ES-I3 (cell line): ENCODE measurements around the gene NFIB.

Experiments
- H3K36me3 ChIP-seq: 2 replicates; pipeline ENCODE4 v1.6.1; 2013; ENCODE audit warnings: mild to moderate bottlenecking, low read length, control low read depth, moderate library complexity; ENCODE audit not compliant: insufficient read depth
- H3K4me1 ChIP-seq: 2 replicates; pipeline ENCODE4 v1.6.1; 2013; ENCODE audit warnings: mild to moderate bottlenecking, control low read depth, low read length; ENCODE audit not compliant: insufficient read depth
- H3K9ac ChIP-seq: 2 replicates; pipeline ENCODE4 v1.6.1; 2013; ENCODE audit warnings: low read depth, mild to moderate bottlenecking, low read length, moderate library complexity
- H3K9me3 ChIP-seq: 2 replicates; pipeline ENCODE4 v1.6.1; 2013; ENCODE audit warnings: mild to moderate bottlenecking, low read length, moderate library complexity; ENCODE audit not compliant: control insufficient read depth, insufficient read depth

NFIB gene

DNA sequence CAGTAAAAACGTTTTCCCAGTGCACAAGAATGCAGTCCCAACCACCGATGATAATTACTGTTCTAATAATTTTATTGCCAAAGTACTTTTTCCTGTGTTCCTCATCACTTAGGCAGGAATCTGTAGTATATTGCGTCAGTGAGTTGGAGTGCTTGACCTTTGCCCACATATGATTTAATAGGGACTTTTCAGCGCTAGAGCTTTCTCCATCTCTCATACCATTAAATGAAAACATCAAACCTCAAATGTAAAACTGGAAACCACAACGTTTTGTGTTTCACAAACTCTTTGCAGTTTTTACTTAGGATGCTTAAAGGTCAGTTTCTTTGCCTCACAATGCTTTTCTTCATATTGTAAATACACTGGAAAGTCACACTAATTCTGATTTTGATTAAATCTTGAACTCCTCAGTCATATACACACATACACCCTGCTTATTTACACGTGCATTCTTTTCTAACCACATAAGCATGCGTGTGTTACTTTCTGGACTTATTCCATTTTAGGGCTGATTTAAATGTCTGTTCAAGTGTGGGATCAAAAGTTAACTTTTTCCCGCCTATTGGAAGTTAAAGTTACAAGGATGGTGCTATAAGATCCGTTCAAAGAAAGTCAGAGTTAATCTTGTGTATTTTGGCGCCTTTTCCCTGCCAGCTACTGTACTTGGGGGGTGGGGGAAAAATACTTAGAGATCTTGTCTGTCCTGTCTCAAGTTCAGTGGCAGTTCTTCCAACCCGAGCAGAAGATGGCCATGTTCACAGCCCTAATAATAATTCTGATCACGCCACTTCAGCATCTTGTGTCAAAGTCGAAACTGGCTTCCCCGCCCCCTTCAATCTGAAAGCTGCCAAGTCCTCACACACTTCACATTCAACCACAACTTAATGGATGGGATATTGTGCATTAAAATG lies 6.6 kb upstream of the NFIB start:
- H3K9ac ChIP-seq, result peak overlapping the region; percentile 73

DNA sequence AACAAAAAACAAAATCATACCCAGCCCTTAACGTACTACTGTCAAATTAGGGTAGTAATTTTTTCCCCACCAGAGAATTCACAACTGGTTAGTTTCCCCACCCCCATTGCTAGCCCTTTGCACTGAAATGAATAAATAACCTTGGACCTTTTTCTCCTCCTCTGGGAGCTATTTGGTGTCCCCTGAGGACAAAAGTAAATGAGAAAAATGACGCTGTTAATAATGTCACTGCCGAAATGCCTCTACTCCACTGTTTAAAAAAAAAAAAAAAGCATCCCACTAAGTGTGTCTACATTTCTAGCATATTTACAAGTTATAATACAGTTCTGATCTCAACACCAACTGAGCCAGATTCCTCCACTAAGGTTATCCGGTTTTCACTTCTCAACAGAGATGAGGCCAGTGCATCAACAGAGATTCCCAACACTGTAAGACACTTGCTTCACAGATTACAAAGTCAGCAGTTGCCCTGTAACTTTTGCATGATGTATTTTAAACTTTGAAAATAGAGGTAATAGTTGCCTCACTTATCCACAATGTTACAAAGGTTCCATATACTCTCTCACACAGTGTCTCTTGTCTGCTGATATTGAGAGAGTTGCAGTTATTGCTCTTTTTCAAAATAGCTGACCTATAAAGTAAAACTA lies 5.1 kb upstream of the NFIB start:
- H3K4me1 ChIP-seq, result peaks cover 36% of the 10 kb centered on the region
- H3K9me3 ChIP-seq, result no peaks in the 10 kb centered on the region
- no peaks in the 10 kb centered on the region for H3K36me3 ChIP-seq
- H3K9ac ChIP-seq, result no peak overlapping the region

More for the DNA sequence above, 6.6 kb upstream of the NFIB start:
- Histone ChIP-seq H3K36me3 (no peaks in the 10 kb centered on the region), H3K9me3 (no peaks in the 10 kb centered on the region), H3K4me1 (peaks cover 36% of the 10 kb centered on the region)

DNA sequence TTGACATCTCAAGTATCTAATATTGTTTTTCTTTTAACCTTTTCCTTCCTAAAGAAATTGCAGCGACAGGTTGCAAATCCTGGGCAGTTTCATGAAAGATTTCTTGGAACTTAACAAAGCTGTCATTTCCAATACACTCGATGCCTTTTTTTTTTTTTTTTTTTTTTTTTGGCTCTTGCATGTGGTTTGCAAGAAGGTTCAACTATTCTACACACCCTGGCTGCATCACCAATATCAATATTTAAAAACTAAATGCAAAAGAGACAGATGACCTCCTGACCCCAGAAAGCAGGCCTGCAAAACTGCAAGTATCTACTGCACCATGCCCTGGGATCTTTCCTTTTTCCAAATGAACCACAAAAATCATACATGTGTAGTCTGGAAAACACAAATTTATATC lies 4.4 kb upstream of the NFIB start:
- peaks cover 36% of the 10 kb centered on the region for H3K4me1 ChIP-seq
- H3K9ac ChIP-seq, result no peak overlapping the region
- H3K9me3 ChIP-seq, result no peaks in the 10 kb centered on the region
- no peaks in the 10 kb centered on the region for H3K36me3 ChIP-seq

DNA sequence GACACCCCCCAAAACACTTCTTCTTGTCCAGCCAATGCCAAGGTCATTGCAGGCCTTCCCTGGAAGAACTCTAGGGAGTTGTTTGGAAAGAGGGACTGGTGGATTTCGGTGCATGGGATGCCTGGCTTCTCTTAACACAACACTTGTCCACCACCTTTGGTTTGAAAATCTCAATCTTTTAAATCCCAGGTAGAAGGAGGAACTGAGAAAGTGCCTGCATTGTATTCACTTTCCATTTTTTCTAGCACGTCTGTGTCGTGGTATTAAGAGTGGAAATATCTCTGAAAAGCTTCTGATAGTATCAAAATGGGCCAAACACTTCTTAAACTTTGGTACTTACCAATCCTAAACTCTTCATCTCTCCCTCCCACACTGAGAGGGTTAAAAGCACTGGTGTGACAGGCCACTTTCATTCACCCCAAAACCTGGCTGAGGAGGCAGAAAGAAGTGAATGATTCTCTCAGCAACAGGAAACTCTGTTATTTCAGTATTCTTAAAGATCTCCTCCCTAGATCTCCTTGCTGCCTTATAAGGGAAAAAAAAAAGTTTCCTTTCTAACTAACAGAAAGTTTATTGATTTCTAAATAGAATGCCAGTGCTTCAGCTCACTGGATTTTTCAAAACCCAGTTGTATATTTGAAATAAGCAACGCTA lies 3.9 kb upstream of the NFIB start:
- H3K36me3 ChIP-seq, result no peaks in the 10 kb centered on the region
- peaks cover 36% of the 10 kb centered on the region for H3K4me1 ChIP-seq
- H3K9me3 ChIP-seq, result no peaks in the 10 kb centered on the region
- H3K9ac ChIP-seq, result peak overlapping the region; percentile 91; the same call in 1 of the 2 replicates

DNA sequence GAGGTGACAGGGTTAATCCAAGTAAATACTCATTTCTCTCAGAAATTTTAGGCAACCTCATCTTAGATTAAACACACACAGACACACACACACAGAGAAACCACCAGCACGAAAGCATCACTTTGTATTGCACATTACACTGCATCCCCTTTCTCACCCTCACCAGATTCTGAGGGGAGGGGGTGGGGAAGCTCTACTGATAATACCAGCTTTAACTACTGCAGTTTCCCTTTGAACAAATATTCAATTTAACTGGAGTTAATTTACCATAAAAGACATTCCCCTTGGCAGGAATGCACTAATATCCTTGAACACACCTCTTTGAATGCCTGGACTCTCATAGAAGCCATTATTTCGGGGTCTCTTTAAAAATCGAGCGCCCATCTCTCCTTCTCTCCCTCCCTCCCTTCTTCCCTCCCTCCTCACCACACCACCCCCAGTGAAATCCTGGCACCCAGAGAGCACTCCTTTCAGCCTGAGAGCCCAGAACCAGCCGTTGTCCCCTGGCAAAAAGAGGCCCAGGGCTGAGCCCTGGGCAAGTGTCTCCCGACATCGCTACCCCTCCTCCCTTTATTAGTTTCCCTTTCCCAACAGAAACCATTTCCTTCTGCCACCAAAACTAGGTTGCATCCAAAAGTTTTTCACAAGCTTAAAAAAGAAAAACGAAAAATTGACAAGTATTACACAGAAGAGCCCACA lies 2.8 kb upstream of the NFIB start:
- Histone ChIP-seq H3K4me1 (peaks cover 36% of the 10 kb centered on the region), H3K9ac (peak overlapping the region; percentile 91), H3K9me3 (no peaks in the 10 kb centered on the region), H3K36me3 (no peaks in the 10 kb centered on the region)

DNA sequence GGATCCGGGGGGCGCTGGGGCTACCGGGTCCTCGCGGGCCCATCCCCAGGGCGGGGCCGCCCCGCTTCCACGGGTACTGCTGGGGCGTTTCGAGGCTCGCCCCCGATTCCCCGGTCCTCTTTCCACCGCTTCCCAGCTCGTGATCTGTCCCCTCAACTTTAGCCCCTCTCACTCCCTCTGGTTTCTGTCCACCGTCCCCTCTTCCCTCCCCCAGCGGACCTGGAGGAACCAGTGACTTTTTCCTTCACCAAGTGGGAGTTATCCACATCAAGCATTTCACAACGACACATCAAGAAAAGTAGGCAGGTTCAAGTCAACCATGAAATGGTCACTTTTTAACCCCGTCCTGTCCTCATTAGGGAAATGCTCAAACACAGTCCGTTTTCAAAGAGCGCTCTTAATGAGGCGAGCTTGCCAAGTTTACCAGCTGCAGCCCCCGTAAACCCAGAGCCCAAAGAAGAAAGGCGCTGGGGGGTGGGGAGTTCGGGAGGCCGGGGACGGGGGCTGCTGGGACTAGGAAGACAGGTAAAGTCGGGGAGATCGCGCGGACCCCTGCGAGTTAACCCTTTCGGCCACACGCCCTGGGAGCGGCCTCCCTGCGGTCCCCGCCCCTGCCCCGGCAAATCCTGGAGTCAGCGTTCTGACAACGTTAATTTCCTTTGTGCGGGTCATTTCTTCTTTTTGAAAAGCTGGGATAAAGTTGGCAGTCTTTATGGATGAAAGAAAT lies 2.1 kb upstream of the NFIB start:
- Histone ChIP-seq H3K9ac (peak overlapping the region; percentile 91), H3K36me3 (no peaks in the 10 kb centered on the region), H3K9me3 (no peaks in the 10 kb centered on the region), H3K4me1 (peaks cover 33% of the 10 kb centered on the region)

DNA sequence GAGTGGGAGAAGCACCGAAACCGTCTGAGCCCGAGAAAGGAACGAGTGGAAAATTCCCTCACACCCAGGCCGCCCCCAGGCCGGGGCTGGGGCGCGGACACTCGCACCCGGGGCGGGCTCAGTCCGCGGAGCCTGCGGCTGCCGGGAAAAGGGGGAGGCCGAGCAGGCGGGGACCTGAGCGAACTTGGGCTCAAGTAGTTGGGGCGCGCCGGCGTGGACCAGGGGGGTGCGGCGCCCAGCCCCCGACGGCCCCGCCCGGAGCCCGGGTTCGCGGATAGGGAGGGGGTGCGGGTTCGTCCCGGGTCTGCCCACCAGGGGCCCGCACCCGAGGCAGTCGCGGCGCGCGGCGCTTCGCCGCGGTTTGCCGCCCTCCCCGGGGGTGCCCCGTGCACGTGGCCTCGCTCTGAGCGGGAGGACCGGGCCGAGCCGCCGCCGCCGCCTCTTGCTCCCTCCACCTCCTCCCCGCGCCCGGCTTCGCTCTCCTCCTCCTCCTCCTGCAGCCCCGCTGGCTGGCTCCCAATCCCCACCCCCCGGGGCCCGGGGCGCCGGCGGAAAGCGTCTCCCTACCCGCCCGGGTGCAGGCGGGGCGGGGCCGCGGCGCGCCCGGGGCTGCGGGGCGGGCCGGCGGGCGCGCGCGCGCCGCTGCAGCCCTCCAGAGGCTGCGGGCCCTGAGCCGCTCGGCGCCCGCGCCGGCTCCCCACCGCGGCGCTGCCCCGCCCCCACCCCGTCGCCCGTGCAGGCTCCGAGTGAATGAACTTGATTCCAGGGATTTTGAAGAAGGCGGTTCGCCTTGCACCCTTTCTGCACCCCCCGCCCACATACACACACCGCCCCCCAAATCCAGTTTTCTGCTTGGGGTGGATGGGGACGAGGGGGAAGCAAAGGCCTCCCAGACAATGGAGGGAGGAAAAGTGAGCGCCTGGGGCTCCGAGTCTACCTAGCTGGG lies 1.3 kb upstream of the NFIB start:
- peaks cover 26% of the 10 kb centered on the region for H3K4me1 ChIP-seq
- peak overlapping the region; percentile 97 for H3K9ac ChIP-seq
- no peaks in the 10 kb centered on the region for H3K9me3 ChIP-seq
- H3K36me3 ChIP-seq, result no peaks in the 10 kb centered on the region

DNA sequence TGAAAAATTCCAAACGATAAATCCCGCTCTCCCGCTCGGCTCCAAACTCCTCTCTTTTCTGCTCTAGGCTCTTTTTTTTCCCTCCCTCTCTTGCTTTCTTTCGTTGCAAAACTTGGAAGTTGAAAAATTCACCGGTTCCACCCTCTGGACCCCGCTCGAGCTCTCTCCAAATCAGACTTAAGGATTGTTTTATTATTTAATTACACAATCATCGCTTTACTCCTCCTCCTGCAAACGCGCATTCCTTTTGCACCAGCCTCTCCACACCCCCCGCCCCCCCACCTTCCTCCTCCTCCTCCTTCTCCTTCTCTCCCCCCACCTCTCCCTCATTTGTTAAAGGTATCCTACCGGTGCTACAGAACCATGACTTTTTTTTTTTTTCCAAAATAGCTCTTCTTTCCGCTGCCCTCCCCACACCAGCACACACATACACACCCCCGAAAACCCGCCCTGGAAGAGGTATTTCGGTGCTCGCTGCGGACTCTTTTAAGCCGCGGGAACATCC lies 535 bp upstream of the NFIB start:
- Histone ChIP-seq H3K9ac (peak overlapping the region; percentile 97), H3K4me1 (peaks cover 26% of the 10 kb centered on the region), H3K9me3 (no peaks in the 10 kb centered on the region), H3K36me3 (no peaks in the 10 kb centered on the region)

DNA sequence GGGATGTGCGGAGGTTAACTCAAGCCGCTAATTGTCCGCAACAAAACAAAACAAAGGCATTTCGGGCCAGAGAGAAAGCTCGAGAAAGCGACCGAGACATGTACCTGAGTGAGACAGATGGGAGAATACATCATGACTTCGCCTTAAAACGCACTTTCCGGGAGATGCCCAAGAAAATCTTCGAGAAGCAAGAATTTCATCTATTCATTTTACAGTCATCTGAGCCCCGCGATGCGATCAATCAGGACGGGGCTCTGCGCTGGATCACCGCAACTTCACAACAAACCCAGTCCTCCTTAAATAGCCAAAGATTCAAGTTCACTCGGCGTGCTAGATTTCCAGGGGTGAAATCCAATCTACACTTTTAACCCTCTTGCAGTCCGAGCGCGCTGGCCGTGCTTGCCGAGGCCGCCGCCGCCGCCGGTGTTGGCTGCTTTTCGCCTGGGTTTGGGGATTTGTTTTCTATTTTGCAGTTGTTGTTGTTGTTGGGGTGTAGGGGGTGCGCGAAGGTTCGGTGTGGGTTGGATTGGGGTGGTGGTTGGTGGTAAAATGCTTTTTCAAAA lies 482 bp downstream of the NFIB start:
- Histone ChIP-seq H3K4me1 (peaks cover 24% of the 10 kb centered on the region), H3K9me3 (no peaks in the 10 kb centered on the region), H3K36me3 (no peaks in the 10 kb centered on the region), H3K9ac (peak overlapping the region; percentile 97)

DNA sequence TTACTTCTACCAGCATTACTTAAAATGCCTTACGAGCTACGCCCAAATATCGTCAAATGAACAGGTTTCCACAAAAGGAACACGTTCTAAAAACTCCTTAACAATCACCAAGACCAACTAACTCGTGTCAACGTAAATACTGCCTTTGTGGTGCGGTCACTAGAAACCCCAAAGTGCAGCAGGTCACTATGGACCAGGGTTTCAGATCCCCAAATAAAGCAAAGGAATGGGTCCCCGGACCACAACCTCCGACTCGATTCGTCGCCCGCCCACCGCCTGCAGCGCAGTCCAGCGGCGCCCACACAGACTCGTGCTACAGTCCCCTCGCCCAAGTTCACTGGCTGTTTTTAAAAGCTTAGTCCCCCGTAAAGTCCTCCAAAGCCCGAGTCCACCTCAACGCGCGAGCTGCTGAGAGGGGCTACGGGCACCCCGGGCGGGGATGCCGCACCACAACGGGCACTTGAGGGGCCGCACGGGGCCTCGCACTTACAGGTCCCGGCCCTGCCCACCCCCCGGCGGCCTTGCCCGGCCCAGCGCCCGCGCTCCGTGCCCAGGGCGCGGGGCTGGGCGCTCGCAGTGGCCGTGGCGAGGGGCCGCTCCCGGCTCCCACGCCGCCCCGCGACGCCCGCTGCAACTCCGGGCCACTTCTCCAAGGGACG lies 1.1 kb downstream of the NFIB start:
- peaks cover 20% of the 10 kb centered on the region for H3K4me1 ChIP-seq
- peak overlapping the region; percentile 97 for H3K9ac ChIP-seq
- no peaks in the 10 kb centered on the region for H3K9me3 ChIP-seq
- no peaks in the 10 kb centered on the region for H3K36me3 ChIP-seq

DNA sequence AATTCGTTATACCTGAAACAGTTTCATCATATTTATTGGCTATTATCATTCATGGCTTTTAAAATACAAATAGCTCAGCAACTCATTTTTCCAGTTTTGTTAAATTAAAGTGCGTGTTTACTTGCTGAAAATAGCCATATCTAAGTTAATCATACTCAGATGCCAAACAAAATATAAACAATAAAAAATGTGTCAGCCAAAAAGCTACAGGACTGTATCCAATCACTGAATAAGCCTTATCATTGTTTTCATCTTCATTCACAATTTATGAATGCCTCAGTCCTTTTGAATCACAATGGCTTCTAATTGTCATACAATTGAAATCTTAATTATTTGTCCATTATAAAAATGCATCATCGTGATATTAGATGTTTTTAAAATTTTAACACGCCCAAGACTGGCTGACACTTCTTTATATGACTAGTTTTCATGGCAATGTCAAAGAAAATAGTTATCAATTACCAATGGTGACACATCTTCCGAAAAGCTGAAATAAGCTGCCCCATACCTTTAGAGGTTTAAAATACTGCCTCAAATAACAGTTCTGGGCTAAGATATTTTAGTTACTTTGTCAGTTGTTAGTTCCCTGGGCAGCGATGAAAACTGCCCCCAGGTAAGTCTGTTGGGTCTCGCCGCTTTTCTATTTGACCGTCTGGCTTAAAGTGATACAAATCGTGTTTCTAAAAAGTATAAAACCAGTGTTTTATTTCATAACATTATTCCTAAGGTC lies 1.8 kb downstream of the NFIB start:
- H3K9me3 ChIP-seq, result no peaks in the 10 kb centered on the region
- H3K4me1 ChIP-seq, result peaks cover 13% of the 10 kb centered on the region
- H3K9ac ChIP-seq, result peak overlapping the region; percentile 97
- H3K36me3 ChIP-seq, result no peaks in the 10 kb centered on the region
